ENCODE measurements around the gene LRRC75B. TPM values are rescaled to one million over a fixed set of nuclear protein-coding genes. Genes with fewer than 3 reads are reported as not detected.

LRRC75B gene
- total and polyA plus RNA-seq, 9 of the 15 experiments (the other 6 are each of a cell fraction or from before 2014, with no cell fraction given) = 0.10 to 2.8 (median 1.0) TPM; not detected in 1

DNA sequence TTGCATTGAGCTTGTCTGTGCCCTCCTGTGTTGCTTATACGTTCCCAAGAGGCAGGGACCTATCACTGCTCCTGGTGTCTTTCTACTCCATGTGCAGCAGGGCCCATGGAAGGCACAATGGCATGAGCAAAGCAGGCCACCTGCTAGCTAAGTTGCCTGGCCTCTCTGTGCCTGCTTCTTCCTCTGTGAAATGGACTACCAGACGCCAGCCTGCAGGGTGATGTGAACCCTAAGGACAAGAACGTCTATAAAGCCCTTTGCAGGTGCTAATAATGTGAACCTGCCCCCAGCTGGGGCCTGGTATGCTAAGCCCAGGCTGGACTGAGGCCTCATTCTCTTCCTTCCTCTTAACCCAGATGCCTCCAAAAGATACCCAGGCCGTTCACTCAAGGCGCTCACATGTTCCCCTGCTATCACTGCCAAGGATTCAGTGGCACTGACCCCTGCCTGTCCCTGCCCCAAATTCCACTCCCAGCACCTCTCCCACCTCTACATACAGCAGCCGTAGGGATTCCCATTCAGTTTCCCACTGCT, 41.9 kb downstream of the LRRC75B start:
- Histone ChIP-seq H4K20me1 (replicated peaks; ENCODE audit: control insufficient read depth, insufficient read depth, low read length) (0 out of 2 replicates have a peak, but pooled peaks cover 13% of the 10 kb centered on the region), H3K27ac (ENCODE audit: extremely low read depth, low read depth, low read length) (no peak overlapping the region)
- CTCF ChIA-PET (ENCODE audit: low intra/inter-chr PET ratio) = no interaction called here
- TF ChIP-seq HDAC3 (IDR thresholded peaks at IDR 0.05; ENCODE audit: borderline replicate concordance, partially characterized antibody) (no peak), ZNF778 (CRISPR knock-in tag; IDR thresholded peaks at IDR 0.05) (no peak), CBX1 (IDR thresholded peaks at IDR 0.05; ENCODE audit: low read depth) (no peak), CREBBP (IDR thresholded peaks at IDR 0.05; ENCODE audit: low read depth, low read length) (no peak), IRF9 (tag; IDR thresholded peaks at IDR 0.05) (no peak), ZNF318 (IDR thresholded peaks at IDR 0.05; ENCODE audit: borderline replicate concordance in 1 of 2, low read depth in 1 of 2) (no peak), FOXK2 (conservative IDR thresholded peaks at IDR 0.05 in 1 of 2, IDR thresholded peaks at IDR 0.05 in 1 of 2; ENCODE audit: low read depth in 2 of 2) (no peak), STAG1 (CRISPR knock-in tag; IDR thresholded peaks at IDR 0.05; ENCODE audit: borderline replicate concordance) (no peak), FUS (optimal IDR thresholded peaks at IDR 0.05; ENCODE audit: low read depth, low read length) (no peak)
- TF ChIP-seq, protein P1, sequence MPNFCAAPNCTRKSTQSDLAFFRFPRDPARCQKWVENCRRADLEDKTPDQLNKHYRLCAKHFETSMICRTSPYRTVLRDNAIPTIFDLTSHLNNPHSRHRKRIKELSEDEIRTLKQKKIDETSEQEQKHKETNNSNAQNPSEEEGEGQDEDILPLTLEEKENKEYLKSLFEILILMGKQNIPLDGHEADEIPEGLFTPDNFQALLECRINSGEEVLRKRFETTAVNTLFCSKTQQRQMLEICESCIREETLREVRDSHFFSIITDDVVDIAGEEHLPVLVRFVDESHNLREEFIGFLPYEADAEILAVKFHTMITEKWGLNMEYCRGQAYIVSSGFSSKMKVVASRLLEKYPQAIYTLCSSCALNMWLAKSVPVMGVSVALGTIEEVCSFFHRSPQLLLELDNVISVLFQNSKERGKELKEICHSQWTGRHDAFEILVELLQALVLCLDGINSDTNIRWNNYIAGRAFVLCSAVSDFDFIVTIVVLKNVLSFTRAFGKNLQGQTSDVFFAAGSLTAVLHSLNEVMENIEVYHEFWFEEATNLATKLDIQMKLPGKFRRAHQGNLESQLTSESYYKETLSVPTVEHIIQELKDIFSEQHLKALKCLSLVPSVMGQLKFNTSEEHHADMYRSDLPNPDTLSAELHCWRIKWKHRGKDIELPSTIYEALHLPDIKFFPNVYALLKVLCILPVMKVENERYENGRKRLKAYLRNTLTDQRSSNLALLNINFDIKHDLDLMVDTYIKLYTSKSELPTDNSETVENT (CRISPR knock-in tag; IDR thresholded peaks at IDR 0.05) = no peak

More for the DNA sequence above, 41.9 kb downstream of the LRRC75B start:
- POLR2A ChIA-PET = interaction anchor here (1.0 to 1.5 kb wide), 2 partner anchors 11 to 370 kb away, joined by 5 to 7 read pairs; no protein-coding TSS in a partner anchor
- in situ Hi-C loops (cut with MboI) = no loop called here
- Histone ChIP-seq H2AFZ (ENCODE audit: low read depth, low read length) (no peak overlapping the region), H3K4me2 (ENCODE audit: insufficient read depth, low read length) (no peak overlapping the region), H3K36me3 (ENCODE audit: control insufficient read depth, insufficient read depth, low read length) (peaks cover 50% of the 10 kb centered on the region; the same call in 2 of the 3 replicates), H3K27me3 (ENCODE audit: control insufficient read depth in 2 of 2, insufficient read depth in 2 of 2, low read length in 2 of 2) (no peaks in the 10 kb centered on the region), H3K9me1 (ENCODE audit: control insufficient read depth, insufficient read depth, low read length) (no peaks in the 10 kb centered on the region), H3K79me2 (ENCODE audit: control insufficient read depth, insufficient read depth, low read length) (peaks cover 52% of the 10 kb centered on the region), H3K9me3 (replicated peaks; ENCODE audit: control insufficient read depth, insufficient read depth, low read depth, low read length) (no peaks in the 10 kb centered on the region), H3K4me3 (no peak overlapping the region), H3K4me1 (replicated peaks in 1 of 2; ENCODE audit: control insufficient read depth in 2 of 2, insufficient read depth in 2 of 2, low read length in 2 of 2) (peaks cover 13 to 19% of the 10 kb centered on the region in 2 experiments; a peak in 4 of 5 replicates), H3K9ac (ENCODE audit: insufficient read depth in 1 of 2, low read depth in 2 of 2, low read length in 2 of 2) (peak overlapping the region in 1 of 2 experiments; percentile 74; a peak in 1 of 4 replicates)
- intact Hi-C loops (cut with micrococcal nuclease) = no loop called here
- ATAC-seq (no peak), FAIRE-seq (no peak), DNase-seq (ENCODE audit: extremely low read depth in 1 of 4, low spot score in 3 of 4) (no peak)
- 67% methylated on average over 5 of the region's 6 CpGs for WGBS (ENCODE audit: insufficient coverage, low coverage, missing lambda C conversion rate)
- no TSS peak for BruUV-seq (replicated peaks)
